Aorta (tissue), 5 donors: Measurements from ENCODE around the gene CTAGE8. TPM values are rescaled to one million over a fixed set of nuclear protein-coding genes. Genes with fewer than 3 reads are reported as not detected.
"Not testable (repeated sequence)": the region's sequence is repeated elsewhere in the genome, so short reads cannot be mapped to it uniquely, and the experiment has no call there.

Source experiments
- ATAC-seq: fragments of 200-7000 bp; cut with Tn5 transposase; one replicate; pipeline ENCODE4 v1.9.1; 2022; ENCODE audit warnings: moderate library complexity; ENCODE audit not compliant: low FRiP score
- DNase-seq, 2 donors: peaks; one replicate each; pipeline ENCODE4 v3.0.0-alpha.2; 2020
- H3K27ac ChIP-seq, 2 donors: one replicate each; pipeline ENCODE4 v1.5.1; 2013; ENCODE audit warnings: low read length in 2 of 2, mild to moderate bottlenecking in 2 of 2, moderate library complexity in 2 of 2, control low read depth in 1 of 2, inconsistent platforms in 1 of 2, low read depth in 1 of 2
- H3K27me3 ChIP-seq, 2 donors: one replicate each; pipeline ENCODE4 v1.6.1; 2013; ENCODE audit warnings: control low read depth in 1 of 2, low read length in 1 of 2, mild to moderate bottlenecking in 1 of 2, moderate library complexity in 1 of 2; ENCODE audit not compliant: insufficient read depth in 2 of 2, control insufficient read depth in 1 of 2
- H3K36me3 ChIP-seq, 2 donors: one replicate each; pipeline ENCODE4 v1.6.1; 2013; ENCODE audit warnings: control low read depth in 1 of 2, low read length in 1 of 2, mild to moderate bottlenecking in 1 of 2; ENCODE audit not compliant: insufficient read depth in 2 of 2, control insufficient read depth in 1 of 2
- H3K4me1 ChIP-seq, 2 donors: one replicate each; pipeline ENCODE4 v1.6.1; 2013; ENCODE audit warnings: low read length in 2 of 2, control low read depth in 1 of 2, mild to moderate bottlenecking in 1 of 2, moderate library complexity in 1 of 2; ENCODE audit not compliant: insufficient read depth in 2 of 2, control insufficient read depth in 1 of 2
- H3K4me3 ChIP-seq, 2 donors: one replicate each; pipeline ENCODE4 v1.5.1; 2013; ENCODE audit warnings: low read length in 2 of 2, control low read depth in 1 of 2, mild to moderate bottlenecking in 1 of 2
- H3K9me3 ChIP-seq: one replicate; pipeline ENCODE4 v1.6.1; 2013; ENCODE audit warnings: mild to moderate bottlenecking, low read length; ENCODE audit not compliant: control insufficient read depth
- WGBS, 2 donors: extraction: QIAGEN DNeasy Blood & Tissue Kit; methylation state at CpG; one replicate each; pipeline ENCODE4 v1.1.7; 2013; 5-methylcytosine and 5-hydroxymethylcytosine counted together
- intact Hi-C, 2 donors: fragments of 100-400 bp; cut with DNase I; formaldehyde crosslinking; loops; one replicate each; pipeline versions ENCODE4 v1.14.2 to v1.15.0; 2022
- long read RNA-seq, 2 donors: library from polyadenylated mRNA; unstranded; transcript quantifications; one replicate each; pipeline ENCODE4 v2.0.0, GENCODE V29; 2020 to 2021
- polyA plus RNA-seq, 2 donors: library from polyadenylated mRNA; stranded (reverse); fragments of 200-250 nt; gene quantifications; one replicate each; pipeline ENCODE4 v1.2.3, GENCODE V29; 2013
- total RNA-seq, 2 donors: library from RNA; stranded (reverse); fragmentation: NEBNext Ultra II Directional; extraction: Animal tissue kit (Norgen Biotek cat#: 25700); gene quantifications; one replicate each; pipeline ENCODE4 v1.2.1, GENCODE V29; 2021
- donor health status: healthy with polysubstance abuse.
- donor health status: Bipolar disorder and iron deficiency.
- donor health status: DM: no; HTN: no; CAD: no.
- donor health status: DM: no; HTN: no; CAD: no.
- donor health status: DM: yes; HTN: yes; CAD: no.

CTAGE8 gene
- 1 to 10 TPM in 1 of 2 donors, under 1 TPM in 1; 0.21 to 1.2 TPM for total RNA-seq
- not detected for polyA plus RNA-seq
- long read RNA-seq, donor 1: 0 reads
- long read RNA-seq, donor 2: 0 reads

- DNase-seq, ATAC-seq, H3K9me3 ChIP-seq, H3K4me3 ChIP-seq, H3K27me3 ChIP-seq, H3K4me1 ChIP-seq, intact Hi-C loops, H3K27ac ChIP-seq, H3K36me3 ChIP-seq: not testable (repeated sequence)
- WGBS, 2 donors: no CpG with 5 or more reads among the region's 19 CpGs
Measured at GRCh38 chr7:144269188-144269587, at the start of gene CTAGE8. Gene CTAGE8 (minus strand): TSS chr7:144269288. CDS start chr7:144269250, 38 bp downstream.

GRCh38 chr7:144317537-144317936 lies 48.4 kb upstream of the CTAGE8 start:
- ATAC-seq, DNase-seq, H3K9me3 ChIP-seq, intact Hi-C loops, H3K27ac ChIP-seq, H3K27me3 ChIP-seq, H3K36me3 ChIP-seq, H3K4me1 ChIP-seq, H3K4me3 ChIP-seq: not testable (repeated sequence)
- no CpG with 5 or more reads among the region's 1 CpG for WGBS, 2 donors

- H3K4me3 ChIP-seq, H3K9me3 ChIP-seq, intact Hi-C loops, H3K27me3 ChIP-seq, H3K4me1 ChIP-seq, H3K36me3 ChIP-seq, ATAC-seq, H3K27ac ChIP-seq, DNase-seq: not testable (repeated sequence)
- 94% methylated on average over 2 of the region's 2 CpGs; no CpG with 5 or more reads in 1 of the 2 donors for WGBS, 2 donors
Measured at GRCh38 chr7:144311872-144312469, 42.9 kb upstream of the CTAGE8 start, which contains the start of gene OR2A1. Gene OR2A1 (plus strand): TSS chr7:144312419. CDS start chr7:144318125, 5,706 bp downstream.

GRCh38 chr7:144311218-144311617 lies 42.1 kb upstream of the CTAGE8 start:
- H3K36me3 ChIP-seq, H3K27ac ChIP-seq, intact Hi-C loops, H3K9me3 ChIP-seq, ATAC-seq, H3K27me3 ChIP-seq, DNase-seq, H3K4me1 ChIP-seq, H3K4me3 ChIP-seq: not testable (repeated sequence)
- 67% methylated on average over 1 of the region's 2 CpGs; no CpG with 5 or more reads in 1 of the 2 donors for WGBS, 2 donors

GRCh38 chr7:144309702-144310101 lies 40.6 kb upstream of the CTAGE8 start:
- H3K27ac ChIP-seq, H3K4me1 ChIP-seq, H3K9me3 ChIP-seq, intact Hi-C loops, H3K36me3 ChIP-seq, H3K4me3 ChIP-seq, DNase-seq, ATAC-seq, H3K27me3 ChIP-seq: not testable (repeated sequence)
- no CpG with 5 or more reads among the region's 2 CpGs for WGBS, 2 donors

- H3K9me3 ChIP-seq, H3K4me1 ChIP-seq, DNase-seq, H3K36me3 ChIP-seq, H3K27ac ChIP-seq, intact Hi-C loops, ATAC-seq, H3K4me3 ChIP-seq, H3K27me3 ChIP-seq: not testable (repeated sequence)
- WGBS, 2 donors: no CpG with 5 or more reads among the region's 2 CpGs
Measured at GRCh38 chr7:144305156-144305555, 36.1 kb upstream of the CTAGE8 start.

GRCh38 chr7:144303607-144304006 lies 34.5 kb upstream of the CTAGE8 start:
- ATAC-seq, DNase-seq, H3K36me3 ChIP-seq, H3K27ac ChIP-seq, H3K9me3 ChIP-seq, intact Hi-C loops, H3K27me3 ChIP-seq, H3K4me1 ChIP-seq, H3K4me3 ChIP-seq: not testable (repeated sequence)
- no CpG with 5 or more reads among the region's 5 CpGs for WGBS, 2 donors

- H3K4me3 ChIP-seq, H3K27ac ChIP-seq, DNase-seq, H3K9me3 ChIP-seq, H3K36me3 ChIP-seq, intact Hi-C loops, H3K4me1 ChIP-seq, H3K27me3 ChIP-seq: not testable (repeated sequence)
- no CpG with 5 or more reads among the region's 1 CpG for WGBS, 2 donors
- ATAC-seq: peak; percentile 16
Measured at GRCh38 chr7:144302578-144303303, 33.7 kb upstream of the CTAGE8 start.
